Nephron (organoid): ENCODE results near the gene MTARC2.

Source experiments
- H3K27ac Mint-ChIP-seq, 3 experiments: 2 replicates each; pipeline ENCODE4 v1.8.0; 2020; ENCODE audit warnings: mixed read lengths in 3 of 3, mild to moderate bottlenecking in 2 of 3, moderate library complexity in 1 of 3
- H3K27me3 Mint-ChIP-seq: 2 replicates; pipeline ENCODE4 v1.8.0; 2021; ENCODE audit warnings: low read depth, mild to moderate bottlenecking, moderate library complexity, mixed read lengths
- H3K36me3 Mint-ChIP-seq: 2 replicates; pipeline ENCODE4 v1.8.0; 2020; ENCODE audit warnings: low read depth, mixed read lengths
- H3K4me1 Mint-ChIP-seq: 2 replicates; pipeline ENCODE4 v1.8.0; 2020; ENCODE audit warnings: mixed read lengths
- H3K4me3 Mint-ChIP-seq, 3 experiments: 2 replicates each; pipeline ENCODE4 v1.8.0; 2020; ENCODE audit warnings: mild to moderate bottlenecking in 3 of 3, mixed read lengths in 3 of 3, moderate library complexity in 2 of 3
- H3K9me3 Mint-ChIP-seq: 2 replicates; pipeline ENCODE4 v1.8.0; 2020; ENCODE audit warnings: mixed read lengths
- CTCF ChIP-seq, 3 experiments: fragments of 200-600 bp; sonication (generic); IDR thresholded peaks; one replicate each; pipeline ENCODE4 v1.5.0; 2021; ENCODE audit warnings: antibody characterized with exemption in 3 of 3; ENCODE audit not compliant: unreplicated experiment in 3 of 3

The MTARC2 gene

GRCh38 chr1:220775240-220775853 lies 27.2 kb downstream of the MTARC2 start:
- TF ChIP-seq CTCF (IDR thresholded peaks at IDR 0.05; ENCODE audit: unreplicated experiment in 3 of 3) = peak; percentile 68 to 73 (median 68)
- H3K27me3 Mint-ChIP-seq = no peaks in the 10 kb centered on the region
- no peaks in the 10 kb centered on the region for H3K4me1 Mint-ChIP-seq
- H3K4me3 Mint-ChIP-seq = no peak overlapping the region
- H3K36me3 Mint-ChIP-seq = no peaks in the 10 kb centered on the region
- H3K9me3 Mint-ChIP-seq = no peaks in the 10 kb centered on the region
- H3K27ac Mint-ChIP-seq = no peak overlapping the region

- TF ChIP-seq CTCF (IDR thresholded peaks at IDR 0.05; ENCODE audit: unreplicated experiment in 3 of 3) = no peak
- no peaks in the 10 kb centered on the region for H3K27me3 Mint-ChIP-seq
- no peak overlapping the region for H3K4me3 Mint-ChIP-seq
- H3K4me1 Mint-ChIP-seq = no peaks in the 10 kb centered on the region
- H3K9me3 Mint-ChIP-seq = no peaks in the 10 kb centered on the region
- H3K36me3 Mint-ChIP-seq = no peaks in the 10 kb centered on the region
- no peak overlapping the region for H3K27ac Mint-ChIP-seq
Measured at GRCh38 chr1:220776254-220776653, 28.1 kb downstream of the MTARC2 start.

GRCh38 chr1:220776720-220777326 lies 28.7 kb downstream of the MTARC2 start:
- Mint-ChIP-seq H3K27me3 (no peaks in the 10 kb centered on the region), H3K36me3 (no peaks in the 10 kb centered on the region), H3K9me3 (no peaks in the 10 kb centered on the region), H3K4me3 (no peak overlapping the region), H3K4me1 (no peaks in the 10 kb centered on the region), H3K27ac (no peak overlapping the region)
- TF ChIP-seq CTCF (IDR thresholded peaks at IDR 0.05; ENCODE audit: unreplicated experiment in 3 of 3) = peak; percentile 89 to 95 (median 93)

GRCh38 chr1:220783453-220783852 lies 35.3 kb downstream of the MTARC2 start:
- Mint-ChIP-seq H3K4me3 (no peak overlapping the region), H3K36me3 (no peaks in the 10 kb centered on the region), H3K4me1 (peaks cover 4% of the 10 kb centered on the region), H3K27ac (no peak overlapping the region), H3K27me3 (peaks cover 14% of the 10 kb centered on the region), H3K9me3 (no peaks in the 10 kb centered on the region)
- no peak for TF ChIP-seq CTCF (IDR thresholded peaks at IDR 0.05; ENCODE audit: unreplicated experiment in 3 of 3)

- H3K9me3 Mint-ChIP-seq = no peaks in the 10 kb centered on the region
- no peak overlapping the region for H3K27ac Mint-ChIP-seq
- TF ChIP-seq CTCF (IDR thresholded peaks at IDR 0.05; ENCODE audit: unreplicated experiment in 3 of 3) = no peak
- H3K4me1 Mint-ChIP-seq = peaks cover 8% of the 10 kb centered on the region
- H3K36me3 Mint-ChIP-seq = no peaks in the 10 kb centered on the region
- H3K27me3 Mint-ChIP-seq = peaks cover 18% of the 10 kb centered on the region
- peak overlapping the region; percentile 30 to 72 (median 60) for H3K4me3 Mint-ChIP-seq
Measured at GRCh38 chr1:220784751-220785150, 36.6 kb downstream of the MTARC2 start.
